Mucosa of descending colon (tissue), 3 donors: Measurements from ENCODE around the gene CSF3R. TPM values are rescaled to one million over a fixed set of nuclear protein-coding genes. Genes with fewer than 3 reads are reported as not detected.
"Not testable (repeated sequence)": the region's sequence is repeated elsewhere in the genome, so short reads cannot be mapped to it uniquely, and the experiment has no call there.

Source experiments
- ATAC-seq: fragments of 200-7000 bp; cut with Tn5 transposase; one replicate; pipeline ENCODE4 v1.9.1; 2020; ENCODE audit warnings: mild to moderate bottlenecking, moderate library complexity
- DNase-seq, 3 donors: peaks; one replicate each; pipeline ENCODE4 v3.0.0-alpha.2; 2020
- H3K36me3 ChIP-seq: fragments of 200-600 bp; one replicate; pipeline ENCODE4 v1.8.0; 2021; ENCODE audit warnings: low read depth, mild to moderate bottlenecking
- H3K4me1 ChIP-seq: fragments of 200-600 bp; one replicate; pipeline ENCODE4 v1.8.0; 2021; ENCODE audit warnings: low read depth, mild to moderate bottlenecking
- H3K4me3 ChIP-seq: fragments of 200-600 bp; one replicate; pipeline ENCODE4 v1.8.0; 2021; ENCODE audit warnings: mild to moderate bottlenecking
- H3K9me3 ChIP-seq: fragments of 200-600 bp; one replicate; pipeline ENCODE4 v1.8.0; 2021; ENCODE audit warnings: mild to moderate bottlenecking
- intact Hi-C, 2 donors: fragments of 100-400 bp; cut with DNase I in 1 of 2; cut with micrococcal nuclease in 1 of 2; formaldehyde crosslinking; loops; one replicate each; pipeline versions ENCODE4 v1.11.0 to v1.11.1; 2022; cut with DNase I, micrococcal nuclease
- total RNA-seq, 3 donors: library from RNA; stranded (reverse); fragmentation: NEBNext Ultra II Directional in 2 of 3; extraction: Animal tissue kit (Norgen Biotek cat#: 25700) in 2 of 3; gene quantifications; one replicate each; pipeline versions ENCODE4 v1.2.1 to v1.2.4, GENCODE V29; 2021 to 2023
- TF ChIP-seq, protein P1 (sequence below): fragments of 200-600 bp; IDR thresholded peaks from one replicate; pipeline ENCODE4 v1.8.0; 2022; ENCODE audit warnings: antibody characterized with exemption, mild to moderate bottlenecking
- donor health status: DM: no; HTN: no; CAD: no; lungs with moderate emphysema.
- donor health status: DM: no; HTN: no; CAD: no.
- donor health status: DM: no; HTN: yes; CAD: no.

The CSF3R gene
- total RNA-seq, 3 donors from 2014 or later: 1.4 to 7.7 (median 4.7) TPM

DNA sequence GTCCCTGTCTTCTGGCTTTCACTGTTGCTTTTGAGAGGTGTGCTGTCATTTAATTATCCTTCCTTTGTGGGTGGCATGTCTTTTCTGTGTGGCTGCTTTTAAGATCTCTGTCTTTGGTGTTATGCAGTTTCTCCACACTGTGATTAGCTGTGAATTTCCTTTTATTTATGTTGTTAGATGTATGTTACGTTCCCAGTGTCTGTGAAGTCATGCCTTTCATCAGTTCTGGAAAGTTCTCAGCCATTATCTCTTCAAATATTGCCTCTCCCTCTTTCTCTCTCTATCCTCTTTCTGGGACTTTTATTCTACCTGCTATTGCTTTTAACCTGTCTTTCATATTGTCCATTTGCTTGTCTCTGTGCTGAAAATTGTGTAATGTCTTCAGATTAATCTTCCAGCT is 21.0 kb upstream of the CSF3R start:
- DNase-seq (no peak), ATAC-seq (no peak)
- H3K36me3 ChIP-seq: no peaks in the 10 kb centered on the region
- no peak overlapping the region for H3K4me3 ChIP-seq
- intact Hi-C loops: no loop called here
- no peaks in the 10 kb centered on the region for H3K4me1 ChIP-seq
- TF ChIP-seq, protein P1, sequence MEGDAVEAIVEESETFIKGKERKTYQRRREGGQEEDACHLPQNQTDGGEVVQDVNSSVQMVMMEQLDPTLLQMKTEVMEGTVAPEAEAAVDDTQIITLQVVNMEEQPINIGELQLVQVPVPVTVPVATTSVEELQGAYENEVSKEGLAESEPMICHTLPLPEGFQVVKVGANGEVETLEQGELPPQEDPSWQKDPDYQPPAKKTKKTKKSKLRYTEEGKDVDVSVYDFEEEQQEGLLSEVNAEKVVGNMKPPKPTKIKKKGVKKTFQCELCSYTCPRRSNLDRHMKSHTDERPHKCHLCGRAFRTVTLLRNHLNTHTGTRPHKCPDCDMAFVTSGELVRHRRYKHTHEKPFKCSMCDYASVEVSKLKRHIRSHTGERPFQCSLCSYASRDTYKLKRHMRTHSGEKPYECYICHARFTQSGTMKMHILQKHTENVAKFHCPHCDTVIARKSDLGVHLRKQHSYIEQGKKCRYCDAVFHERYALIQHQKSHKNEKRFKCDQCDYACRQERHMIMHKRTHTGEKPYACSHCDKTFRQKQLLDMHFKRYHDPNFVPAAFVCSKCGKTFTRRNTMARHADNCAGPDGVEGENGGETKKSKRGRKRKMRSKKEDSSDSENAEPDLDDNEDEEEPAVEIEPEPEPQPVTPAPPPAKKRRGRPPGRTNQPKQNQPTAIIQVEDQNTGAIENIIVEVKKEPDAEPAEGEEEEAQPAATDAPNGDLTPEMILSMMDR: no peak
- H3K9me3 ChIP-seq: no peaks in the 10 kb centered on the region

DNA sequence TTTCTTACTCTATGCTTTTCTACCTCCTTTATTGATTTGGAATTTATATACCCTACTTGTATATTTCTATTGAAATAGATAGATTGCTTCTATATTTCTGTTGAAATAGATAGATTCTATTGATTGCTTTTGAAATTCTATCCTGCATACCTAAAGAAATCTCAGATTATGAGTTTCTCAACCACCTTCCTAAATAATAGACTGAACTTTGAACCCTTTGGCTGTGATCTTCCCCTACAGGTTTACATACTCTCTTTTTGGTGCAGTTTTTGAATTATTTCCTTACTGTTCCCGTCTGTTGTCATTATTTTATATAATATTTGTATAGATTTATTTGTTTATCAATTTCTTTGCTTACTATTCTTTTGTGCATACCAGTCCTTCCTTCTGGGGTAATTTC is 20.4 kb upstream of the CSF3R start:
- no peaks in the 10 kb centered on the region for H3K9me3 ChIP-seq
- H3K4me1 ChIP-seq: no peaks in the 10 kb centered on the region
- no peak overlapping the region for H3K4me3 ChIP-seq
- no peaks in the 10 kb centered on the region for H3K36me3 ChIP-seq
- intact Hi-C loops: no loop called here
- ATAC-seq: no peak
- TF ChIP-seq, protein P1: no peak
- DNase-seq: no peak

DNA sequence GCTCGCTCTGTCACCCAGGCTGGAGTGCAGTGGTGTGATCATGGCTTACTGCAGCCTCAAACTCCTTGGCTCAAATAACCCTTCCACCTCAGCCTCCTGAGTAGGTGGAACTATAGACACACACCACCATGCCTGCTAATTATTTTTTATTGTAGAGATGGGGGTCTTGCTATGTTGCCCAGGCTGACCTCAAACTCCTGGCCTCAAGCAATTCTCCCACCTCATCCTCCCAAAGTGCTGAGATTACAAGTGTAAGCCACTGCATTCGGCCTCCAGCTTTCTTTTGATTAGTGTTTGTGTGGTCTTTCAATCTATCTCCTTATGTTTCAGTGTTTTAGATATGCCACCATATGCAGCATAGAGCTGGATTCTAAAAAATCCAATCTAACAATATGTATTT is 19.9 kb upstream of the CSF3R start:
- DNase-seq: no peak
- Histone ChIP-seq H3K9me3 (no peaks in the 10 kb centered on the region), H3K36me3 (no peaks in the 10 kb centered on the region), H3K4me1 (no peaks in the 10 kb centered on the region), H3K4me3 (no peak overlapping the region)
- TF ChIP-seq, protein P1: no peak
- intact Hi-C loops: no loop called here
- no peak for ATAC-seq

DNA sequence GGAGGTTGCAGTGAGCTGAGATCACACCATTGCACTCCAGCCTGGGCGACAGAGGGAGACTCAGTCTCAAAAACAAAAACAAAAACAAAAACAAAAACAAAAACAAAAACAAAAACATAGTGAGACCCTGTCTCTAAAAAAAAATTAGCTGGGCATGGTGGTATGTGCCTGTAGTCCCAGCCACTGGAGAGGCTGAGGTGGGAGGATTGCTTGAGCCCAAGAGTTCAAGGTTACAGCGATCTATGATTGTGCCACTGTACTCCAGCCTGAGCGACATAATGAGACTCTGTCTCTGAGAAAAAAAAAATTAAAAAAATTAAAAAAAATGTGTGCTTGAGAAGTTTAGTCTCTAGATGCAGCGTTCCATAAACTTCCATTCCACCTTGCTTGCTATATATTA is 19.2 kb upstream of the CSF3R start:
- H3K4me3 ChIP-seq, H3K9me3 ChIP-seq, H3K36me3 ChIP-seq, ATAC-seq, intact Hi-C loops, H3K4me1 ChIP-seq, DNase-seq: not testable (repeated sequence)

DNA sequence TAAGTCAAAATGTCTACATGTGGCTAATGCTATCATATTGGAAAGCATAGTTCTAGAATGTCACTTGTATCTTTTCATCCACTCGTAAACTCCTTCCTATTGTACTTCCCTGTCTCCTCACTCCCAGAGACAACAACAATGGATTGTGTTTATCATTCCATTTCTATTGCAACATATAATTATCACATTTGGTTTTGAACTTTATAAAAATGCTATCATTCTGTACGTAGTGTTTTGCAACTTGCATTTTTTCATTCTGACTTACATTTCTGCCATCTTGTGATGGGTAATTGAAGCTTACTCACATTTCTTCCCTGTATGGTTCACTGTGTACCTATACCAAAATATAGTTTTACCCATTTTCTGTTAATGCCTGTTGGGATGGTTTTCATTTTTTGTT is 14.5 kb upstream of the CSF3R start:
- no peak for ATAC-seq
- Histone ChIP-seq H3K9me3 (no peaks in the 10 kb centered on the region), H3K36me3 (no peaks in the 10 kb centered on the region), H3K4me3 (no peak overlapping the region), H3K4me1 (no peaks in the 10 kb centered on the region)
- intact Hi-C loops: no loop called here
- DNase-seq: no peak
- TF ChIP-seq, protein P1: no peak

DNA sequence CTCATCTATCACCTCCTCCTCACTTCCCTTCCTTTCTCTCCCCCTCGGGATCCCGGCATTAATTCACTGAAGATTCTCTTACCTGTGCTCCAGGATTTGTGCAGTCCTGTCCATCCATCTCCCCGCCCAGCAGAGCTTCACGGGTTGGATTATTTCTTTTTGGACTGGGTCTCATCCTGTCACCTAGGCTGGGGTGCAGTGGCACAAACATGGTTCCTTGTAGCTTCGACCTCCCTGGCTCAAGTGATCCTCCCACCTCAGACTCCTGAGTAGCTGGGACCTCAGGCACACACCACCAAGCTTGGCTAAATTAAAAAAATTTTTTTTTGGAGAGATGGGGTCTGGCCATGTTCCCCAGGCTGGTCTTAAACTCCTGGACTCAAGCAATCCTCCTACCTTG is 12.3 kb upstream of the CSF3R start:
- H3K4me1 ChIP-seq: no peaks in the 10 kb centered on the region
- ATAC-seq (no peak), DNase-seq (no peak)
- no peak overlapping the region for H3K4me3 ChIP-seq
- H3K9me3 ChIP-seq: no peaks in the 10 kb centered on the region
- intact Hi-C loops: no loop called here
- TF ChIP-seq, protein P1: no peak
- no peaks in the 10 kb centered on the region for H3K36me3 ChIP-seq
